BJ (cell line): ENCODE data around the gene FAM107B. TPM values are rescaled to one million over a fixed set of nuclear protein-coding genes. Genes with fewer than 3 reads are reported as not detected.

Experiments
- CTCF ChIA-PET: fragments of 350-600 bp; formaldehyde crosslinking; extraction: SDS; loops from one replicate; lab custom pipeline; 2021; ENCODE audit warnings: antibody characterized with exemption, inconsistent platforms; lab: Yijun Ruan, JAX
- POLR2A ChIA-PET: fragments of 300-600 bp; sonication (Branson Sonifier 250); formaldehyde crosslinking; extraction: SDS; loops from one replicate; lab custom pipeline; 2021; ENCODE audit warnings: antibody characterized with exemption; lab: Charles Lee
- DNase-seq: peaks from one replicate; pipeline ENCODE4 v3.0.0-alpha.2; 2011; ENCODE audit warnings: low read depth
- H3K27me3 ChIP-seq: 2 replicates; pipeline ENCODE4 v1.6.0; 2011; ENCODE audit warnings: low read length; ENCODE audit not compliant: control insufficient read depth, insufficient read depth
- H3K36me3 ChIP-seq: 2 replicates; pipeline ENCODE4 v1.5.1; 2011; ENCODE audit warnings: low read length; ENCODE audit not compliant: control insufficient read depth, insufficient read depth
- H3K4me3 ChIP-seq: 2 replicates; pipeline ENCODE4 v1.5.1; 2011; ENCODE audit warnings: low read depth, mild to moderate bottlenecking, control low read depth, low read length
- polyA plus RNA-seq: library from polyadenylated mRNA; depleted of rRNA; stranded (reverse); fragments of >200 nt; gene quantifications from 2 replicates; pipeline ENCODE4 v1.2.3, GENCODE V29; 2011
- TF ChIP-seq, protein P1 (sequence below): IDR thresholded peaks from 2 replicates; pipeline ENCODE4 v1.5.1; 2011; ENCODE audit warnings: low read depth, mild to moderate bottlenecking, control low read depth, inconsistent platforms, low read length, moderate library complexity; ENCODE audit not compliant: insufficient read depth

Gene FAM107B
- polyA plus RNA-seq, 1 experiment, result 11.3 TPM

GRCh38 chr10:14530465-14530864, 244.2 kb downstream of the FAM107B start:
- Histone ChIP-seq H3K36me3 (peaks cover 2% of the 10 kb centered on the region; the same call in 1 of the 2 replicates), H3K27me3 (no peaks in the 10 kb centered on the region), H3K4me3 (no peak overlapping the region)
- POLR2A ChIA-PET, result no interaction called here
- TF ChIP-seq, protein P1, sequence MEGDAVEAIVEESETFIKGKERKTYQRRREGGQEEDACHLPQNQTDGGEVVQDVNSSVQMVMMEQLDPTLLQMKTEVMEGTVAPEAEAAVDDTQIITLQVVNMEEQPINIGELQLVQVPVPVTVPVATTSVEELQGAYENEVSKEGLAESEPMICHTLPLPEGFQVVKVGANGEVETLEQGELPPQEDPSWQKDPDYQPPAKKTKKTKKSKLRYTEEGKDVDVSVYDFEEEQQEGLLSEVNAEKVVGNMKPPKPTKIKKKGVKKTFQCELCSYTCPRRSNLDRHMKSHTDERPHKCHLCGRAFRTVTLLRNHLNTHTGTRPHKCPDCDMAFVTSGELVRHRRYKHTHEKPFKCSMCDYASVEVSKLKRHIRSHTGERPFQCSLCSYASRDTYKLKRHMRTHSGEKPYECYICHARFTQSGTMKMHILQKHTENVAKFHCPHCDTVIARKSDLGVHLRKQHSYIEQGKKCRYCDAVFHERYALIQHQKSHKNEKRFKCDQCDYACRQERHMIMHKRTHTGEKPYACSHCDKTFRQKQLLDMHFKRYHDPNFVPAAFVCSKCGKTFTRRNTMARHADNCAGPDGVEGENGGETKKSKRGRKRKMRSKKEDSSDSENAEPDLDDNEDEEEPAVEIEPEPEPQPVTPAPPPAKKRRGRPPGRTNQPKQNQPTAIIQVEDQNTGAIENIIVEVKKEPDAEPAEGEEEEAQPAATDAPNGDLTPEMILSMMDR, result no peak
- CTCF ChIA-PET, result interaction anchor here (0.6 to 1.3 kb wide), 2 partner anchors 13 to 280 kb away, joined by 3 read pairs; no protein-coding TSS in a partner anchor
- DNase-seq, result no peak

DNA sequence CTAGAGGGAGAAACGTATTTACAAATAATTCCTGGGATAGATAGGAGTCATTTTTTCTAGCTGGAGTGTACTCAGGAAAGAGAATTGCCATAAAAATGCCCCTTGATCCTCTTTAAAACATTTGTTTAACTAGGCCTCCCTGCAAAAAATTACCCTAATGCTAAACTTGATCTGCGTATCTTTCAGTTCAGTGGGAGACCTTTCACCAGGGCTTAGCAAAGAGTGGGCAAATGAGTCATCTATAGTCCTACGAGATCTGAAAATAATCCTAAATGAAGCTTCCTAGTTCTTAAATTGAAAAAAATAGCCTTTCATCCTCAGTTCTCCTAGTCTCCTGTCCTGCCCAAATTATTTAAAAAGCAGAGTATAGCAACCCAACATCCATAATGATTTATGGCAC, 245.3 kb downstream of the FAM107B start:
- Histone ChIP-seq H3K27me3 (no peaks in the 10 kb centered on the region), H3K4me3 (no peak overlapping the region), H3K36me3 (peaks cover 2% of the 10 kb centered on the region; the same call in 1 of the 2 replicates)
- DNase-seq, result no peak
- TF ChIP-seq, protein P1, result no peak
- ChIA-PET CTCF (no interaction called here), POLR2A (no interaction called here)

GRCh38 chr10:14528450-14528849, 246.2 kb downstream of the FAM107B start:
- no peak overlapping the region for H3K4me3 ChIP-seq
- POLR2A ChIA-PET, result no interaction called here
- DNase-seq, result no peak
- H3K27me3 ChIP-seq, result no peaks in the 10 kb centered on the region
- TF ChIP-seq, protein P1, result no peak
- H3K36me3 ChIP-seq, result no peaks in the 10 kb centered on the region
- CTCF ChIA-PET, result no interaction called here

- H3K4me3 ChIP-seq, result no peak overlapping the region
- ChIA-PET CTCF (interaction anchor here (1.0 kb wide), 1 partner anchor 10 kb away, joined by 4 read pairs; no protein-coding TSS in a partner anchor), POLR2A (no interaction called here)
- DNase-seq, result no peak
- TF ChIP-seq, protein P1, result no peak
- H3K27me3 ChIP-seq, result no peaks in the 10 kb centered on the region
- H3K36me3 ChIP-seq, result no peaks in the 10 kb centered on the region
These were observed 246.8 kb downstream of the FAM107B start for GRCh38 chr10:14527915-14528314.

DNA sequence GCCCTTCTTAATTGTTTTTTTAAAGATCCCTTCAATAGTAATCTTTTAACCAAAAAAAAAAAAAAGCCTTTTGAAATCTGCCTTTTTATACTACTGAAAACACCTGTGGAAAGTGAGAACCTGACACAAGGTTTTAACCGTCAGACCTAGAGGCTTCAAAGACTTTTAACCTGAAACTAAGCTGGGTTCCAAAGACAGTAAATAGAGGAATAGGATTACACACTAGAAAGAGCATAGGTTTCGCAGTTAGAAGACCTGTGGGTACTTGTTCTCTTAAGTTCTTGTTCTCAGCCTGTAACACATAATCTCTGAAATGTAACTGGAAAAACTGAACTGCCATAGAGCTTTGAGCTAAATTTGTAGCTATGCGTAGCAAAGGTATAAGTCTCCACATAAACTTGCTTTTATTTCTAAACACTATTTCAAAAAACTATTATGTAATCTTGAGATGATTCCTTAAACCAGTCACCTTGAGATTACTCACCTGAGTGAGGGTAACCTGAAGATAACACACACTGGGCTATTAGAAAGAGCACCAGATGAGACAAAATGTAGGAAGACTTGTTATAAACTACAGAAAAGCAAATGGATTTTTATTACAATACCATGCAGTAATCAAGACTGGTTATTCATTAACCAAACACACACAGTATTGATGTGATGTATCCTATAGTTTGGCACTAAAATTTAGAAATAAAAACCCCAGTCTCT, 247.4 kb downstream of the FAM107B start:
- Histone ChIP-seq H3K4me3 (no peak overlapping the region), H3K36me3 (no peaks in the 10 kb centered on the region), H3K27me3 (no peaks in the 10 kb centered on the region)
- POLR2A ChIA-PET, result no interaction called here
- TF ChIP-seq, protein P1, result no peak
- CTCF ChIA-PET, result interaction anchor here (0.6 to 1.0 kb wide), 2 partner anchors 9 to 10 kb away, joined by 3 to 4 read pairs; no protein-coding TSS in a partner anchor
- DNase-seq, result no peak
